Measurements from ENCODE around the gene EYA3. TPM values are rescaled to one million over a fixed set of nuclear protein-coding genes. Genes with fewer than 3 reads are reported as not detected.

The EYA3 gene
- total RNA-seq, 1 experiment from 2014 or later: 29.4 TPM

- TF ChIP-seq AFF4 (CRISPR knock-in tag; IDR thresholded peaks at IDR 0.05; ENCODE audit: borderline replicate concordance) (peak; percentile 54; the same call in 1 of the 2 replicates), STAT6 (CRISPR knock-in tag; conservative IDR thresholded peaks at IDR 0.05; ENCODE audit: low read depth) (no peak), E2F5 (CRISPR knock-in tag; IDR thresholded peaks at IDR 0.05) (peak; percentile 84), PRRX2 (CRISPR knock-in tag; IDR thresholded peaks at IDR 0.05) (no peak), NR1H2 (CRISPR knock-in tag; IDR thresholded peaks at IDR 0.05) (no peak), ZNF232 (CRISPR knock-in tag; IDR thresholded peaks at IDR 0.05) (peak; percentile 71; the same call in 1 of the 2 replicates), ZNF138 (CRISPR knock-in tag; conservative IDR thresholded peaks at IDR 0.05) (0 out of 2 replicates have a peak, but pooled peaks have one; percentile 69), ARID4B (CRISPR knock-in tag; IDR thresholded peaks at IDR 0.05; ENCODE audit: borderline replicate concordance) (peak; percentile 71), SMAD3 (CRISPR knock-in tag; IDR thresholded peaks at IDR 0.05; ENCODE audit: borderline replicate concordance) (peak; percentile 29), IRF2 (CRISPR knock-in tag; IDR thresholded peaks at IDR 0.05; ENCODE audit: borderline replicate concordance, low read depth) (no peak; the same call in 1 of the 2 replicates), ZNF512 (CRISPR knock-in tag; IDR thresholded peaks at IDR 0.05; ENCODE audit: borderline replicate concordance) (no peak), SP1 (CRISPR knock-in tag; conservative IDR thresholded peaks at IDR 0.05) (peak; percentile 70), CTCF (IDR thresholded peaks at IDR 0.05) (no peak), ZBTB21 (CRISPR knock-in tag; IDR thresholded peaks at IDR 0.05; ENCODE audit: borderline replicate concordance) (peak; percentile 54; the same call in 1 of the 2 replicates), JAZF1 (CRISPR knock-in tag; IDR thresholded peaks at IDR 0.05) (no peak)
Observed at GRCh38 chr1:27959792-27960603, 128.4 kb downstream of the EYA3 start, which contains the start of gene XKR8 (continued).

Data from WTC11 (cell line).